ENCODE measurements around the gene CHMP6. TPM values are rescaled to one million over a fixed set of nuclear protein-coding genes. Genes with fewer than 3 reads are reported as not detected.

CHMP6 gene
- total and polyA plus RNA-seq, 4 donors, result 9.6 to 24.0 (median 16.7) TPM

DNA sequence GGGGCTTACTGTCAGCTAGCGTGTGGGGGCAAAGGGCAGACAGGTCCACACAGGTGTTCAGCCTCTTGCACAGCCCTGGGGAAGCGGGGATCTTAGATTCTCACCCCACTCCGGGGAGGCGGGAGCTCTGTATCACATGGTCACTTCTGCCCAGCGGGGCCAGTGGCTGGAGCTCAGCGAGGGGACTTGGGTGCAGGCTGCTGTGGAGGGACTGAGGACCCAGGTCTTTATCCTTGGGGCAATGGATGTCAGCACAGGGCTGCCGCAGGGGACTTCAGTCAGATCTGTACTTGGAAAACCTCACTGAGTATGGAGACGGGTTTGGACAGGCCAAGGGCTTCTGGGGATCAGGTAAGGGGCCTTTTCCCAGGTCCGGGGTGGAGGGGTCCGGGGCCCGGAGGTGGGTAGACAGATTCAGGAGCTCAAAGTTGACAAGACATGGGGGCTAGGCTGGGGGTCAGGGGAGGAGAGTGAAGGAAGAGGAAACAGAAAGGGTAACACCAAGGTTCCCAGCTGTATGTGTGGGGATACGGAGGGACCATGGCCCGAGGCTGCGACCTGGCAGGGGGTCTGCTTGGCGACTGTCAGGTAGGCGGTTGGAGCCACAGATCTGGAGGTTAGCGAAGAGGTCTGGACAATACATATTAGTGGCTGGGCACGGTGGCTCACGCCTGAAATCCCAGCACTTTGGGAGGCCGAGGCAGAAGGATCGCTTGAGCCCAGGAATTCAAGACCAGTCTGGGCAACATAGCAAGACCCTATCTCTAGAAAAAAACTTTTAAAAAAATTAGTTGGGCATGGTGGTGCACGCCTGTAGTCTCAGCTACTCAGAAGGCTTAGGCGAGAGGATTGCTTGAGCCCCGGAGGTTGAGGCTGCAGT is 28.2 kb downstream of the CHMP6 start:
- Histone ChIP-seq H3K27ac (ENCODE audit: low read depth in 1 of 2, low read length in 2 of 2) (no peak overlapping the region), H3K9ac (ENCODE audit: low read depth in 1 of 2, low read length in 2 of 2) (no peak overlapping the region)

GRCh38 chr17:81020443-81020766 is 28.8 kb downstream of the CHMP6 start:
- Histone ChIP-seq H3K27me3 (ENCODE audit: control insufficient read depth in 4 of 4, insufficient read depth in 4 of 4, low read length in 3 of 4) (no peaks in the 10 kb centered on the region), H3K9me3 (ENCODE audit: control insufficient read depth in 4 of 4, low read length in 3 of 4) (no peaks in the 10 kb centered on the region), H3K4me1 (ENCODE audit: control insufficient read depth in 4 of 4, insufficient read depth in 4 of 4, low read length in 3 of 4) (peaks cover 1 to 14% (median 3%) of the 10 kb centered on the region in 4 donors), H3K27ac (ENCODE audit: low read depth in 1 of 2, low read length in 2 of 2) (no peak overlapping the region), H3K36me3 (ENCODE audit: control insufficient read depth in 4 of 4, insufficient read depth in 3 of 4, low read depth in 1 of 4, low read length in 3 of 4) (no peaks in the 10 kb centered on the region), H3K9ac (ENCODE audit: low read depth in 1 of 2, low read length in 2 of 2) (no peak overlapping the region), H3K4me3 (ENCODE audit: low read depth in 1 of 3, low read length in 3 of 3) (no peak overlapping the region)
- DNase-seq (ENCODE audit: low spot score), result no peak
- WGBS, result 89% methylated on average over 11 of the region's 11 CpGs
- TF ChIP-seq RAD21 (IDR thresholded peaks at IDR 0.05) (no peak), MAX (IDR thresholded peaks at IDR 0.05) (no peak), FOXA2 (IDR thresholded peaks at IDR 0.05) (no peak), RXRA (IDR thresholded peaks at IDR 0.05) (no peak), HNF4G (IDR thresholded peaks at IDR 0.05) (no peak), YY1 (IDR thresholded peaks at IDR 0.05) (no peak), GABPA (IDR thresholded peaks at IDR 0.05 in 1 of 2, conservative IDR thresholded peaks at IDR 0.05 in 1 of 2) (no peak), HNF4A (conservative IDR thresholded peaks at IDR 0.05) (no peak), TAF1 (conservative IDR thresholded peaks at IDR 0.05) (no peak)
- TF ChIP-seq, protein P1, sequence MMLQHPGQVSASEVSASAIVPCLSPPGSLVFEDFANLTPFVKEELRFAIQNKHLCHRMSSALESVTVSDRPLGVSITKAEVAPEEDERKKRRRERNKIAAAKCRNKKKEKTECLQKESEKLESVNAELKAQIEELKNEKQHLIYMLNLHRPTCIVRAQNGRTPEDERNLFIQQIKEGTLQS (IDR thresholded peaks at IDR 0.05), result no peak
- TF ChIP-seq, protein P2, sequence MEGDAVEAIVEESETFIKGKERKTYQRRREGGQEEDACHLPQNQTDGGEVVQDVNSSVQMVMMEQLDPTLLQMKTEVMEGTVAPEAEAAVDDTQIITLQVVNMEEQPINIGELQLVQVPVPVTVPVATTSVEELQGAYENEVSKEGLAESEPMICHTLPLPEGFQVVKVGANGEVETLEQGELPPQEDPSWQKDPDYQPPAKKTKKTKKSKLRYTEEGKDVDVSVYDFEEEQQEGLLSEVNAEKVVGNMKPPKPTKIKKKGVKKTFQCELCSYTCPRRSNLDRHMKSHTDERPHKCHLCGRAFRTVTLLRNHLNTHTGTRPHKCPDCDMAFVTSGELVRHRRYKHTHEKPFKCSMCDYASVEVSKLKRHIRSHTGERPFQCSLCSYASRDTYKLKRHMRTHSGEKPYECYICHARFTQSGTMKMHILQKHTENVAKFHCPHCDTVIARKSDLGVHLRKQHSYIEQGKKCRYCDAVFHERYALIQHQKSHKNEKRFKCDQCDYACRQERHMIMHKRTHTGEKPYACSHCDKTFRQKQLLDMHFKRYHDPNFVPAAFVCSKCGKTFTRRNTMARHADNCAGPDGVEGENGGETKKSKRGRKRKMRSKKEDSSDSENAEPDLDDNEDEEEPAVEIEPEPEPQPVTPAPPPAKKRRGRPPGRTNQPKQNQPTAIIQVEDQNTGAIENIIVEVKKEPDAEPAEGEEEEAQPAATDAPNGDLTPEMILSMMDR (IDR thresholded peaks at IDR 0.05; ENCODE audit: low read depth, low read length, missing input control), result no peak

More for the DNA sequence above, 28.2 kb downstream of the CHMP6 start:
- Histone ChIP-seq H3K9me3 (ENCODE audit: control insufficient read depth in 4 of 4, low read length in 3 of 4) (no peaks in the 10 kb centered on the region), H3K36me3 (ENCODE audit: control insufficient read depth in 4 of 4, insufficient read depth in 3 of 4, low read depth in 1 of 4, low read length in 3 of 4) (no peaks in the 10 kb centered on the region), H3K4me1 (ENCODE audit: control insufficient read depth in 4 of 4, insufficient read depth in 4 of 4, low read length in 3 of 4) (peaks cover 1 to 8% (median 3%) of the 10 kb centered on the region in 4 donors), H3K4me3 (ENCODE audit: low read depth in 1 of 3, low read length in 3 of 3) (no peak overlapping the region), H3K27me3 (ENCODE audit: control insufficient read depth in 4 of 4, insufficient read depth in 4 of 4, low read length in 3 of 4) (no peaks in the 10 kb centered on the region)
- no peak for DNase-seq (ENCODE audit: low spot score)
- TF ChIP-seq REST (IDR thresholded peaks at IDR 0.05) (no peak), YY1 (IDR thresholded peaks at IDR 0.05) (no peak), HNF4A (conservative IDR thresholded peaks at IDR 0.05) (no peak), FOXA2 (IDR thresholded peaks at IDR 0.05) (no peak), TAF1 (conservative IDR thresholded peaks at IDR 0.05) (no peak)
- TF ChIP-seq, protein P2 (IDR thresholded peaks at IDR 0.05; ENCODE audit: low read depth, low read length, missing input control), result no peak
- 92% methylated on average over 24 of the region's 24 CpGs for WGBS

Data from liver (tissue), 9 donors.